T-helper 9 cell (primary cell): Measurements from ENCODE around the gene PER2.
A peak's percentile ranks its signal among the peaks of the same experiment; 100 is the strongest.

Experiments
- DNase-seq: peaks from one replicate; pipeline ENCODE4 v3.0.0-alpha.2; 2020

Gene PER2

DNA sequence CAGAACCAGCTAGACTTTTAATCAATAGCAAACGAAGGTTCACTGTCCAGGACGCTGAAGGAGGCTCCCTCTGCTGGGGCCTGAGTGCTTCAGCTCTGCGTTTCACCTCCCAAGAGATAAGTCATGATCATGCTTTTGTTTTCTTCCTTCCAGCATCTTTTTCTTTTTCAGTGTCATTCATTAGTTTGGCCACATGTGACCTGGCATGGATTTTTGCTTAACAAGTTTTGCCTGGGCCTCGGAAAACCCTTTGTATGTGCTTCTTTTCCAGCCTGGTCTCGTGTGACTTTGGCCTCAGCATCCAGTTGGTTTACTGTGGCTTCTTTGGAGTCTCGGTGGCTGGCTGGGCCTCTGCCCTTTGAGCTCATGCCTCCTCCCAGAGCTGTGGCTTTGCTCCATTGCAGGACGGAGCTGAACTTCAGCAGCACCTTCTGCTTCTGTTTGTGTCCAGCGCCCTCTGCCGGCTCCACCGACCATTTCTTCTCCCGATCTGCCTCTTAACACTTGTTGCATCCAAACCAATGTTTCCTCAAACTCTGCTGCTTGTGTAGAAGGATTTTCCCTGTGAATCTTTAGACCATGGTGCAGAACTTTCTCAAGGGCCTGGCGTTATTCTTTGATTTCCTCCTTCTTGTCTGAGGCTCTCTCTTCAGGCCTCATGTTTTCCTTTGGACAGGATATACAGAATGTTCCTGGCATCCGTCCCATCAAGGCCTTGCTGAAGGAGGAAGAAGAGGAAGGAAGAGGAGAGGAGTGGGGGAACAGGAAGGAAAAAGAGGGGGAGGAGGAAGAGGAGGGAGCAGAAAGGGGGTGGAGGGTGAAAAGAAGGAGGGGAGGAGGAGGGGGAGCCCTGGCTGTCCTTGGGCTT lies 25.0 kb downstream of the PER2 start:
- DNase-seq = peak; percentile 65

DNA sequence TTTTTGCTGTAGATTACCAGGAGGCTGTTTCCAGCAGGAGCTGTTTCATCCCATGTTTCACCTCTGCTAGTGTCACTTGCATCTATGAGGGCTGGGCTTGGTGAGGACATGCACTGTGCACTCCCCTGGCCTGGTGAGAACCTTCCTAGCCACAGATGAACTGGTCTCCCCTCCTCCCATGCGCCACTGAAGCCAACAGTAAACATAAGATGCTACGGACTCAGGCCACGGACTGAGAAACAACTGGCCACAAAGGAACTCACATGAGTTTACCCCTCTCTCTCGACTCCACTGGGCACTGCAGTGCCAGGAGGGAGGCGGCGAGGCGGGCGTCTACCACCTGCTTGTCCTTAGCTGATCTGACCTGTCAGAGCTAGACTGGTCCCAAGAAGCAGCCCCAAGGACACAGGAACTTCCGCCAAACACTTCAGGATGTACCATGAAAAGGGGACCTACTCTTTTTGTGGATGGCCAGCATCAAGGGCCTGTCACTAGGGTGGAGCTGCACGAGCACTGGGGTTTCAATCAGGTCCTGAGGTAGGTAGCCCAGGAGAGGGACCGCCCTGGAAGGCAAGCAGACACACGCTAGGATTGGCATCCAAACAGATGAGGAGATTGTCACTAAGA lies 25.8 kb downstream of the PER2 start:
- no peak for DNase-seq

DNA sequence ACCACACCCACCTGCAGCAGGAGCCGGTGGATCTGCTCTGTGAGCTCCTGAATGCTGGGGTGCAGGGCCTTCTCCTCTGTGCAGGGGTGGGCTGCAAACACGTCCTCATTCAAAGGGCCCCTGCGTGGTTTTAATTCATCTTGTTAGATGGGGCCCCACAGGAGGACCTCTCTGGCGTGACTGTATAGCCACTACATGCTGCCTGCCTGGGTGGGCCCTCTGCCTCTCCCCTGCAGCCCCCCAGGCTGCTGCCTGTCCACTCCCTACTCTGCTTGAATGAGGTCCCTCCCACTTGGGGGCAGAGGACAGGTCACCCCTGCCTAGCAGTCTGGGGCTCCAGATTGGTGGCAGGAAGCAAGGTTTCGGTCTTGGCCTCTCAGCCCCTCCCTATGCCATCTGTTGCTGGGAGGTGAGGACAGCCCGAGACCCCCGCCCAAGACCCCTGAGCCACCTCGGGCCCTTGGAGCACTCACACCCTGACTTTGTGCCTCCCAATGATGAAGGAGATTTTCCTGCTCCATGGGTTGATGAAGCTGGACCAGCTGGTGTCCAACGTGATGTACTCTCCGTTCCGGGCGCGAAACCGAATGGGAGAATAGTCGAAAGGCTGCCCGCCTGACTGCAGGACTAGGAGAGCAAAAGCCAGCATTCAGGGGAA lies 26.6 kb downstream of the PER2 start:
- DNase-seq = no peak

DNA sequence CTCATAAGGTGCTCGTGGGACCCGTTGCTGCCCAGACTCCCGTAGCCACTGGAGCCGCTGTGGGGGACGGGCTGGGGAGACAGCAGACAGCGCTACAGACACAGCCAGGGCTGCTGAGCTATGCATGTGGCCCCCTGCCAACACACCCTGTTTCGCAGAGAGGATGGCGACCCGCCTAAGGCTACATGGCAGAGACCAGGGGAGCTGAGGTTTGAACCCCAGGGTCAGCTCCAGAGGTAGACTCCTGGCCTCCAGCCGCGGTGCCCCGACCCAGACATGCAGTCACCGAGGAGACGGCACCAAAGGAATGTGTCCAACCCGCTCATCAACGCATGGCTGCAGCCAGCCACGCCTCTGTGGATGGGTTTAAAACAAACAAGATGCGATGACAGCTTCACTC lies 27.5 kb downstream of the PER2 start:
- DNase-seq = no peak

DNA sequence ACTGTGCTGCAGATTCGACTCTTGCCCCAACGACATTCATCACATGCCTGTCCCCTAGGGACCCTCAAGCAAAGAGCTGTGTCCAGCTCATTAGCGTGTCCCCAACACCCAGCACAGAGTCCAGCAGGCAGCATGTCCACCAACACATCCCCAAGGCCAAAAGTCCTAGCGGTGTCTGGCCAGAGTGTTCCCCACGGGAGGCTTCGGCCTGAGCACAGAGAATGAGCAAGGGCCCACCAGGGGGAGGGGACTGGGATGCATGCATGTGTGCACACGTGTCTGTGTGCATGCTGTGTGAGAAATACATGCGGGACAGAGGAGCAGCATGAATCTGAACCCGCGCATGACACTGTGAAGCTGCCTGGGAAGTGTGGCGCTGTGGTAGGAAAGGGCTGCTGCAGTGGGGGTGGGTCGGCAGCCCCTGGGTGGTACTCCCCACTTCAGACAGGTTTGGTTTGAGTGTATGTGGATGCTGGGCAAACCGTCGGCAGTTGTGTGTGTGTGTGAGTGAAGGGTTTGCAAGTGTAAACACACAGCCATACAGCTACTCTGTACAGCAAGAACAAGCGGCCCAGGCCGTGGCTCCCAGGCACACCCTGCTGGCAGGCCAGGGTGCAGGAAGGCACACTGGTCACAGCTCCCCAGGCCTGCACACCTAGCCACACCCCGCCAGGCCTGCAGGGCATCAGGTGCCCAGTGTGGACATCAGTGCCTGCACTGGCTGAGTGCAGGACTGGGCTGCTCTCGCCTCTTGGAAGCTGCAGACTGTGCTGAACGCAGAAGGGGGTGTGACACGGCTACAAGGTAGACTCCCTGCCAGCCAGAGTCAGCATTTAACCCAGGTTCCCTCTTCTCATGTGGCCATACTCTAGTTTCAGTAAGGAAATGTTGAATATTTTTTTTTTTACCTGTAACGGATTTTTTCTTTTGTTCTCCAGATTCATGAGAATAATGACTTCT lies 29.1 kb downstream of the PER2 start:
- no peak for DNase-seq

DNA sequence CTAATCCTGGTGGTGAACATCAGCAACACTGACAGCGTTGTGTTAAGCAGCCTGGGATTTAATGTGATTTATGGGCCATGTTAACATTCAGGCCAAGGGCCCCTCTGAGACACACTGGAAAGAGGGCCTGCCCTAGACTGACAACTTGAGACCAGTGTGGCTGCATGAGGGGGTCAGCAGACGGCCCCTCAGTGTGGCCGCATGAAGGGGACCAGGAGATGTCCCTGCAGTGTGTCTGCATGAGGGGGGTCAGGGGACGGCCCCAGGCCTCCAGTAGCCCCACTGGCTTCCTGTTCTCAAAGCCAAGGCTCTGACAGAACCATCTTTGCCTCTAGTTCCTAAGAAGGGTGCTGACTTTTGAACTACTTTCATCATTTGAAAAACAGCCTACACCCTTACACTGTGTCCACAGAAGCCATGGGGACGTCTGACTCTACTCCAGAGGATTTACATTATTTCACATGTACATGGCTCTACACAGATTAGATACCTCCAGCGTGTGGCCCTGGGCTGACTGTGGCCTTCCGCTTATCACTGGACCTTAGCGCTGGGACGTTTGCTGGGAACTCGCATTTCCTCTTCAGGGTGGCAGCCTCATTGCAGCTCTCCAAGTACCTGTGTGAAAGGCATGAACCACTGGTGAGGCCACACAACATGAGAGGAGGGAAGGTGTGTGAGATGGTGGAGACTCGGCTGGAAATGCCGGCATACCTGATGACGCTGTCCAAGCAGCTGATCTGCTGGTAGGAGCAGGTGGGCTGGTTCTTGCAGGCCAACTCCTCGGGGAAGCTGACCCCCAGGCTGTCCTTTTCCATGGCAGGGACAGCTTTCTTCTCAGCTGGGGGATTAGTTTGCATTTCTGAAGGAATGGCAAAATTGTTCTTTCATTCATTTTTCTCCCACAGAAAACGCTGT lies 30.4 kb downstream of the PER2 start:
- no peak for DNase-seq

DNA sequence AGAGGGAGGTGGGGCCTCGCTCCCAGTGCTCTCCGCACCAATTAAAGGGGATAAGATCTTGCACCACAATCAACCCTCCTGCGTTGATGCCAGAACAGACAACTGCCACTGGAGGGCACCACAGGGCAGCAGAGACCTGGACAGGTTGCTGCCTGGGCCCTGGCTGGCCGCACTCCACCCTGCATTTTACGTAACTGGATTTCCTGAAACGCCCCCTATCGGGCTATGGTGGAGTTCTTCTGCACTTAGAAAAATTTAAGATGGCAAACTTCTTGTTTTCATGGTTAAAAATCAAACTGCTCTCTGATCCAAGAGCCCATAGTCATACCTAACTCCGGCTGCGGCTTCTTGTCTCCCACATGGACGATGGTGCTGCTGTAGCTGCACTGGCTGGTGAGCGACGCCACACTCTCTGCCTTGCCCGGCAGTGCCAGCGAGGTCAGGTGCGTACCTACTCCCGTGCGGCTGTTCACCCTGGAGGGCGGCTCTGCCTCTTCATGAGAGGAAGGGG lies 31.8 kb downstream of the PER2 start:
- peak; percentile 59 for DNase-seq

DNA sequence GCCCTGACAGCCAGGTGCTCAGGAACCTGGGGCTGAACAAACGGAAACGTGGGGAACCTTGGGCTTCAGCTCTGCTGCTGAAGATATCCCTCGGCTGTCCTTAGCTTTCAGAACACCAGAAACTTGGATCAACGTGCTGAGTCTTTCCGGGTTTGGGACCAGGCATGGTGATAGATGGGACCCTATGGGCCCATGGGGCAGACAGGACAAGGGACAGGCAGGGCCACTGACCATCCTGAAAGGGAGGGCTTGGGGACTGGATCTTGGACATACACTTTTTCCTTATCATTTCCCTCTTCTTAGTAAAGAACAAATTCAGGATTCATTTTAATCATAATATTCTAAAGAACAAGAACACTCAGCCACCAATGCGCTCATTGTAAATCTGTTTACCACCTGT lies 32.3 kb downstream of the PER2 start:
- DNase-seq = no peak

DNA sequence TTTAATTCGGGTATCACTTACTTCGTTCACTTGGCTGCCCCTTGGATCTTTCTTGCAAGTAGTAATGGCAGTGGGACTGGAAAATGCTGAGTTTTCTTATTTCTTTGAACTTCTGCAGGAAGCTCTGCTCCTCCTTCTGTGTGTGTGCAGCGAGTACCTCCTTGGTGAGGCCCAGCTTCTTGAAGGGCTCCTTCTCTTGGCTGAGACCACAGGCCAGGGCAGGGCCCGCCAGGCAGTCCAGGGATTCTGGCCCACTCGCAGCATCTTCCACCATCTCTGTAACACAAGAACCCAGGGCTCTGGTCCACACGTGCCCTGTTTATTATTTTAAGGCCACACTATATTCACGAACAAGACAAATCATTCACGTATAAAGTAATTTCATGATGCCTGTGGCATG lies 32.8 kb downstream of the PER2 start:
- DNase-seq = no peak

DNA sequence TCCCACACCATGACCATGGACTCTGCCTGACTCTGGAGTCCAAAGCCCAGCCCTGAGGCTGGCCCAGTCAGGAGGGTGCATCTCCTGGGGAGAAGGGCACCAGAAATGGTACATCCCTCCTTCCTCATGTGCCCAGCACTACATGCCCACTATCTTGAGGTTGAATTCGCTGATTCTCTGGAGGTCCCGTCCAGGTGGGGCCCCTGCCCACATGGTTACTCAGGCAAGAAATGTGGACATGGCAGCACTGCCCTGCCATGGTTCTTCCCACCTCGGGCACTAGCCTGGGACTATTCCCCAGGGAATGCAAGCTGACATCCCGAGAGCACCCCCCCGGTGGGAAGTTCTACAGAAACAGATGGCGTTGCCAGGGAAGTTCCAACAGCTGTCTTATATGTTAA lies 33.3 kb downstream of the PER2 start:
- no peak for DNase-seq

DNA sequence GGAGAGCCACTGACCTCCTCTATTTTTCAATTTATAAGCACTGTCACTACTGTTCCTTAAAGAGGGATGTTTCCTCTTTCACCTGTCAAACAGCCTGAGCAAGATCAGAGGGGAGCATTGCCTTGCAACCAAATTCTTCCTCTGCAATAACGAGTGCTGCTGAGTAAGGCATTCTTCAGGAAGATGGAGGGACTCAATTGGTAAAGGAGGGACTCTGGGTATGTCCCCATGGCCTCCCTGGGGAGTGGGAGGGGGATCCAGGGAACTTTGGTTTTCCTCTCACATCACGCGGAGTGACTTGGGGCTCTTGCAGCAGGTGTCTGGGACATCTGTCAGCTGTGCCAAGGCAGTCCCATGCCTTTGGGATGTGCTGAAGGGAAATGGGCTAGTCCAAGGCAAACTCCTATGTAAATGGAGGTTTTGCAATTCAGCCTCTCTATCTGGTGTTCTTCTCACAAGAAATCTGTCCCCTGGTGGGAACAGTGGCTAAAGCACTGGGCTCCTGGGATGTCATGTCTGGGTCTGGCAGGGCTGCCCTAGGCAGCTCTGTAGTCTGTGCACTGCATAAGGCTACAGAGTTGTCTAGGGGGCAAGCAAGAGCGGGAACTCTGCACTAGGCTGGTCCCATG lies 34.2 kb downstream of the PER2 start:
- no peak for DNase-seq

DNA sequence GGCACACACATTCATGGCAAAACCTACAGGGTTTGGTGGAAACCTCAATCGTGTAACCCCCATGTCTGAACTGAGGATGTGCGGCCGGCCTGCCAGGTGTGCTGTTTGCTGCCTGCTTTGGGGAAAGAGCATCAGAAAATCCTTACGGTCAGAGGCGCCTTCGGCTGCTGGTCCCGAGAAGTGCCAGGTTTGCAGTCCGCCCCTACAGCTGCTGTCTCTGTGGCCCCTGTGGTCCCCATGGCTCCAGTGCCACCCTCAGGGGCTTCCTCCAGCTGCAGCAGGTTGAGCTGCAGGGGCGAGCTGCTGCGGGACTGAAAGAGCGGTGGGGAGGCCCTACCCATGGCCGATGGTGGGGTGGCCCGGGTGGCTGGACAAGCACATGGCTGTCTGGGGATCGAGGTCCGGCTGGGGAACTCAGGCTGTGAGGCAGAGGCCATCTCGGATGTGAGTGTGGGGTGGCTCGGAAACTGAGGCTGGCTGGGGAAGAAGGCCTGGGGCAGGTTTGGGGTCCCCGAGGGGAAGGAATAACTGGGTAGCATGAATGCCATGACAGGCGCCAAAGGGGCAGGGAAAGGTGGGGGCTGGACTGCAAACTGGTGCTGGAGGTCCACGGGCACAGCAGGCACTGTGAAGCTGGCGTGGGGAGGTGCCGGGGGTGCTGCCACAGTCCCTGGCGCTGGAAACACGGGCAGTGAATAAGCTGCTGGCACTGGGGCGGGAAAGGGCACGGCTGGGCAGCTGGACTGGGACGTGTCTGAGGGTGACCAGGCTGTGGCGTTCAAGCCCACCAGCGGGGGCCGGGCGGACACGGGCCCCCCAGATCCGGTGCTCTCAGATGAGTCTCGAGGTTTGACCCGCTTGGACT lies 35.4 kb downstream of the PER2 start:
- no peak for DNase-seq

DNA sequence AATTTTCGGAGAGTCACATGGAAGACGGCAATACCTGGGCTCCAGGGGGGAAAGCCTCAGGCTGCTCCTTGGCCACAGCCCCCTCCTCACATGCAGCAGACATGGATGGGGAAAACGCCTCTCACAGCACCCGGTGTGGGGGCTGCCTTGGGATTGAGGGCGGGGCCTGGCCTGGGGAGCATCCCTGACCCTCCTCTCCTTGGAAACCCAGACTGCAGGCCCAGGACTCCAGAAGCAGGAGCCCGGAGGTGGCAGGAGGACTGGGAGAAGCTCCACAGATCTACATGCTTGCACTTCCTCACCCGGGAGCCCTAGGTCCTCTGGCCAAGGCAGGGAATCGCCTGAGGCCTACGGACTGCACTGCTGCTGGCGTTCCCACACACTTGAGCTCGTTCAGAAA lies 36.4 kb downstream of the PER2 start:
- DNase-seq = no peak

DNA sequence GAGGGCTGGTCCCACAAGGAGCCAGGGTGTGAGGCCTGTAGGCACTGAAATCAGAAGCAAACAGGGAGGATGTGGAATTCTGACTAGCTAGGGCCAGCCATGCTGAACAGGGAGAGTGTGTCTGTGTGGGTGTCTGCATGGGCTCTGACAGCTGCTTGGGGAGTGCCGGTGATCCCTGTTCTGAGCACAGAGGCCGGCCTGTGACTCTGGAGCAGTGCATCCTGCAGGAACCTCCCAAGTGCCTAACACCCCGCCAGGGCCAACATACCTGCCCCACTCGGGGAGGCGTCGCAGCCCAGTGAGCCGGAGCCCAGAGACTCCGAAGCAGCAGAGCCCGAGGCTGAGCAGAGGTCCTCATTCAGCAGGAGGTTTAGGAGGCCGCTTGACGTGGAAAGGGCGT lies 37.1 kb downstream of the PER2 start:
- DNase-seq = no peak

DNA sequence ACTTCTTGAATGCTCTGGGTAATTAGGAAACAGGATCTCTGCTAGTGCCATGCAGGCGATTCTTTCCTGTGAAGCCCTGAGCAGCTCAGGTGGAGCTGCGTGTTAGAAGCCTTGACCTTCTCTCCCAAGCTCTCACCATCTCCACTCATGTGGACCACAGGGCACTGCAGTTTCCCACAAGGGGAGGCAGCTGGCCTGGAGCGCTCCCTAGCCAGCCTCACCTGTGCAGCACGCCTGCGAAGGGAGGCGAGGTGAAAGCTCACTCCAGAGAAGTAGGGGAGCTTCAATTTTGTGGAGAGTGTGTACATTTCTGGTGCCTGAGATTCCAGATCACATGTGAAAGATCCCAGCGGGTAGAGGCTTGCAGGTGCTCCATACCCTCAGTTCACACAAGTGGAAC lies 37.5 kb downstream of the PER2 start:
- no peak for DNase-seq

DNA sequence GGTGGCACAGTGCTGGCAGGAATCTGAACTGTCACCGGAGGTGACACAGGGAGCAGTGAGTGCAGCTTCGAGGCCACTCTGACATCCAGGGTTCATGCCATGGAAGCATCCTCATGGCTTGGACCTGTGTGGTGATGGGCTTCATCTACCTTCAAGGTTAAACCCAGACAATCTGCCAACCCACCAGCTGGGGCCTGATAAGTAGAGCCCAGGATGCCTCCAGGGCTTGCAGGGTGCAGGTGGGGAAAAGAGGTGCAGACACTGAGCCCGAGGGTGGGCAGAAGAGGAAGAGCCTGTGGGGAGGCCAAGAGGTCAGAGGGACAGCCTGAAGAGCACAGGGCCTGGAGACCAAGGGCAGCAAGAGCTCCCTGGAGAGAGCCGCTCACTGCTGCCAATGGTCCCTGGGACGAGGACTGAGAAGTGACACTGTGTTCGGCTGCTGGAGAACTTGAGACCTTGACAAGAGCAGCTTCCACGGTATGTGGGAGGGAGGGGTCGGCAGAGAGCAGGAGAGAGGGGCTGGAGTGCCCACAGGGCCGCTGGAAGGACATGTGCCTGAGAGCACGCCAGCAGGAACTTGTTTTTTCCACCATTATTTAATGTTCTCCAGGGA lies 40.5 kb downstream of the PER2 start:
- DNase-seq = no peak

DNA sequence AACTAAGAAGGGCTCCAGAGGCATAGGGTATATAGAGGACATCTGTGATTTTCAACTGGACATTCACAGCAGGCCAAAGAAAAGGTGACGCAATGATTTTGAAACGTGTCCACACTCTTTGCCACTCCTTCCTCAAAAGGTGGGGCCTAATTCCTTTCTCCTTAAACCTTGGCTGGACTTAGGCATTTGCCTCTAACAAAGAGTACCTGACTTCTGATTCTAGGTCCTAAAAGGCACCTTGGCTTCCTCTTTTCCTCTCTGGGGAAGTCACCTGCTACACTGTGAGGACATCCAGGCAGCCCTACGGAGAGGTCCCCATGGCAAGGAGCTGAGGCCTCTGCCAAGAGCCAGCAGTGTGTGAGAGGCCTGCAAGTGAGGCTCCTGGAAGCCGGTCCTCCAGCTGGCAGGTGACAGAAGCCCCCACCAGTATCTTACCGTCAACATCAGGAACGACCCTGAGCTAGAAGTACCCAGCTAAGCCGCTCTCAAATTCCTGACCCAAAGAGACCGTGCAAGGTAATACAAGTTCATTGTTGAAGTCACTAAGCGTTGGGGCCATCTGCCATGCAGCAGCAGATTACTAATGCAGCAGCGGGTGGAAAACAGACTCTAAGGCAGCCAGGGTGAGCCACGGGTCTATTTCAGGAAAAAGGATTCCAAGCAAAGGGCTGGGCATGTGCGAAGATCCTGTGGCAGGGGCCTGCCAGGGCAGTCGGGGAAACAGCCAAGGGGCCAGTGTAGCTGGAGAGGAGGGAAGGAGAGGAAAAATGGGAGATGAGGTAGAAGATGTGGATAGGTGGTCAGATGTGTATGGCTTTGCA lies 41.2 kb downstream of the PER2 start:
- no peak for DNase-seq

DNA sequence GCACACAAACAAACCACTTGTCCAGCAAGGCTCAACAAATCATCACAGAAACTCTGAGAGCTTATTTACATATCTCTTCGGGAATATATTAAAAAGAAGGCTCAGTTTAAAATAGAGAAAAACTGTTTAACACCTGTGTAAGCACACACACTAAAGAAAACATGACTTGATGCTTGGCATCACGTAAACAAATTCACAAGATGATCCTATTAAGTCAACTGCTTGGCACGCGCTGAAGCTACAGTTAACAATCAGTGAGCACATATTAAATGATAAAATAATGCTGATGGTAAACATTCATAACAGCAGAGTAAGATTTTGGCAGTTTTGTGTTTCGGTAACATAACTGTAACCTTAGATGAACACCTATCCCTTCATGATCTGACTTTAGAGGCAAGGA lies 44.3 kb downstream of the PER2 start:
- no peak for DNase-seq
